ENCODE measurements around the gene C8B.

C8B gene

GRCh38 chr1:56894014-56894413, 71.8 kb downstream of the C8B start:
- FAIRE-seq, result no peak

GRCh38 chr1:56890229-56890628, 75.6 kb downstream of the C8B start:
- no peak for FAIRE-seq

- FAIRE-seq, result no peak
These were observed 84.4 kb downstream of the C8B start for GRCh38 chr1:56881417-56881816.

GRCh38 chr1:56880774-56881173, 85.0 kb downstream of the C8B start:
- FAIRE-seq, result no peak
